GM20431 (cell line): ENCODE measurements around the gene CAMK2G.
"Not testable (repeated sequence)": the region's sequence is repeated elsewhere in the genome, so short reads cannot be mapped to it uniquely, and the experiment has no call there.

Source experiments
- in situ Hi-C: fragments of 300-500 bp; cut with MseI, MboI; formaldehyde crosslinking; loops from one replicate; pipeline ENCODE4 v1.15.0; 2020; ENCODE audit warnings: low sequenced_read_pairs; ENCODE audit not compliant: unreplicated experiment

Gene CAMK2G

GRCh38 chr10:73799899-73800559, 74.3 kb downstream of the CAMK2G start:
- in situ Hi-C loops: no loop called here

DNA sequence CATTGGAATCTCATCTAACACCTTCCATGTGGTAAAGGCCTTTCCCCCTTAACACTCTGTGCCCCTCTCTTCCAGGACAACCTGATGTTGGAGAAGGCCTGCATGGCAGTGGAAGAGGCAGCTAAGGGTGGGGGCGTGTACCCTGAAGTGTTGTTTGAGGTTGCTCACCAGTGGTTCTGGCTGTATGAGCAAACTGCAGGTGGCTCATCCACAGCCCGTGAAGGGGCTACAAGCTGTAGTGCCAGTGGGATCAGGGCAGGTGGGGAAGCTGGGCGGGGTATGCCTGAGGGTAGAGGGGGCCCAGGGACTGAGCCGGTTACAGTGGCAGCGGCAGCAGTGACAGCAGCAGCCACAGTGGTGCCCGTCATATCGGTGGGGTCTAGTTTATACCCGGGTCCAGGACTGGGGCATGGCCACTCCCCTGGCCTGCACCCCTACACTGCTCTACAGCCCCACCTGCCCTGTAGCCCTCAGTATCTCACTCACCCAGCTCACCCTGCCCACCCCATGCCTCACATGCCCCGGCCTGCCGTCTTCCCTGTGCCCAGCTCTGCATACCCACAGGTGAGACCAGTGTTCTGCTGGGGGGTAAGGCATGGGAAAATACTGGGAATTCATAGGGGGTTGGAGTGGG, 75.3 kb downstream of the CAMK2G start:
- in situ Hi-C loops: no loop called here

DNA sequence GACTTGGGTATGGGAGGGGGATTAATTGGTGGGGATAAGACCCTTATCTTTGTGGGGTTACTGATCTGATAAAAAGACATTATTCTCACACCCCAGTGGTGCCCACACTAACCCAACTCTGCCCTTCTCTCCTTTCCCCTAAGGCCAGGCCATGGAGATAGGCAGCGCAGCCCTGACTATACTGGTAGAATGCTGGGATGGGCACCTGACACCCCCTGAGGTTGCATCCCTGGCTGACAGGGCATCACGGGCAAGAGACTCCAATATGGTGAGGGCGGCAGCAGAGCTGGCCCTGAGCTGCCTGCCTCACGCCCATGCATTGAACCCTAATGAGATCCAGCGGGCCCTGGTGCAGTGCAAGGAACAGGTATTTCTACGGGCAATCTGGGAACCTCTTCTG, 76.3 kb downstream of the CAMK2G start:
- in situ Hi-C loops: no loop called here

DNA sequence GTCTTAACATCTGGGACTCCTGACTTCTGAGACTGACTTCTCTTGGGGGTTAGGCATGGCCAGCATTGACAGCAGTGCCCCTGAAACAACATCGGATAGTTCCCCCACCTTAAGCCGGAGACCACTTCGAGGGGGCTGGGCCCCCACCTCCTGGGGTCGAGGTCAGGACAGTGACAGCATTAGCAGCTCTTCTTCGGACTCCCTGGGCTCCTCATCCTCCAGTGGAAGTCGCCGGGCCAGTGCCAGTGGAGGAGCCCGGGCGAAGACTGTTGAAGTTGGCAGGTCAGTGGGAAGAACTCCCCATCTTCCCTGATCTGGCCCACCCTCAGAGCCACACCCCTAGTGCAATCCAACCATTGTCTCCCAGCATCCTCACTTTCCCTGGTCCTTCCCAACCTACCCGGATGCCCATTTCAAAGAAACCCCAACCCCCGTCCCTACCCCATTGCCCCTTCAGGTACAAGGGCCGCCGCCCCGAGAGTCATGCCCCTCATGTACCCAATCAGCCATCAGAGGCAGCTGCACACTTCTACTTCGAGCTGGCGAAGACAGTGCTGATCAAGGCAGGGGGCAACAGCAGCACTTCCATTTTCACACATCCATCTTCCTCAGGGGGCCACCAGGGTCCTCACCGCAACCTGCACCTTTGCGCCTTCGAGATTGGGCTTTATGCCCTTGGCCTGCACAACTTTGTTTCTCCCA, 76.9 kb downstream of the CAMK2G start:
- in situ Hi-C loops: no loop called here

DNA sequence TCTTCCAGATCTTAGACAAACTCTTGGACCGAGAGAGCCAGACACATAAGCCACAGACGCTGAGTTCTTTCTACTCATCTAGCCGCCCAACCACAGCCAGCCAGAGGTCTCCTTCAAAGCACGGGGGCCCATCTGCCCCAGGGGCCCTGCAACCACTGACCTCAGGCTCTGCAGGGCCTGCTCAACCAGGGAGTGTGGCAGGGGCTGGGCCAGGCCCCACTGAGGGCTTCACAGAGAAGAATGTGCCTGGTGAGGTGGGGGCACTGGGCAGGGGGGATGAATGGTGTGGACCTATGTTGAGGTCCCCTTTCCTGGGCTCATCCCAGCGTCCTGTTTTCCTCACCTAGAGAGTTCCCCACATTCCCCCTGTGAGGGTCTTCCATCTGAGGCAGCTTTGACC, 77.6 kb downstream of the CAMK2G start:
- in situ Hi-C loops: no loop called here

DNA sequence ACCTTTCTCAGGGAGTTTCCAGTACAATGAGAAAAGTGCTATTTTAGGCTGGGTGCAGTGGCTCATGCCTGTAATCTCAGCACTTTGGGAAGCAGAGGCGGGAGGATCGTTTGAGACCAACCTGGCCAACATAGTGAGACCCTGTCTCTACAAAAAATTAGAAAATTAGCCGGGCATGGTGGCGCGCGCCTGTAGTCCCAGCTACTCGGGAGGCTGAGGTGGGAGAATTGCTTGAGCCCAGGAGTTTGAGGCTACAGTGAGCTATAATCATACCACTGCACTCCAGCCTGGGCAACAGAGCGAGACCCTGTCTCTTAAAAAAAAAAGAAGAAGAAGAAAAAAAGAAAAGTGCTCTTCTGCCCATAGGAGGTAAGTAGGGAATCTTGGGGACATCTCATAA, 78.3 kb downstream of the CAMK2G start:
- in situ Hi-C loops: not testable (repeated sequence)

DNA sequence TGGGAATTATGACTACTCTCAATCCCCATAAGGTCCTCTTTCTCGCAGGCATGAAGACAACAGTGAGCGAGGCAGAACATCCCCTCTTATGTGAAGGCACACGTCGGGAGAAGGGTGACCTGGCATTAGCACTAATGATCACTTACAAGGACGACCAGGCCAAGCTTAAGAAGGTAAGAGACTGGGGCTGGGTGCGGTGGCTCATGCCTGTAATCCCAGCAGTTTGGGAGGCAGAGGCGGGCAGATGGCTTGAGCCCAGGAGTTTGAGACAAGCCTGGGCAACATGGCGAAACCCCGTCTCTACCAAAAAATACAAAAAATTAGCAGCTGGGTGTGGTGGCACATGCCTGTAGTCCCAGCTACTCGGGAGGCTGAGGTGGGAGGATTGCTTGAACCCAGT, 78.9 kb downstream of the CAMK2G start:
- in situ Hi-C loops: not testable (repeated sequence)

DNA sequence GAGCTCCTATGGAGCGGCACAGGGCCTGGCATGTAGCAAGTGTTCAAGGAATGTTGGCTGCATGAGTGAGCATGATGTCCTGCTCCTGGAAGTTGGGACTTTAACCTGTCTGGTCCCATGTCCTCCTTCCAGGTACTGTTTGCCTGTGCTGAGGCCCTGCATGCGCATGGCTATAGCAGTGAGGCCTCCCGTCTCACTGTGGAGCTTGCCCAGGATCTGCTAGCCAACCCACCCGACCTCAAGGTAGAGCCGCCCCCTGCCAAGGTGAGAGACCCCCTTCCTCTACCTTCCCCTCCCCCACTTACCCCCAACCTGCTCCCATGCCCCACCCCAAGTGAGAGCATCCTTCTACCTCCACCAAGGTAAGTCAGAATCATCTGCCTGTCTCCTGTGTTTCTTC, 80.9 kb downstream of the CAMK2G start:
- in situ Hi-C loops: no loop called here

DNA sequence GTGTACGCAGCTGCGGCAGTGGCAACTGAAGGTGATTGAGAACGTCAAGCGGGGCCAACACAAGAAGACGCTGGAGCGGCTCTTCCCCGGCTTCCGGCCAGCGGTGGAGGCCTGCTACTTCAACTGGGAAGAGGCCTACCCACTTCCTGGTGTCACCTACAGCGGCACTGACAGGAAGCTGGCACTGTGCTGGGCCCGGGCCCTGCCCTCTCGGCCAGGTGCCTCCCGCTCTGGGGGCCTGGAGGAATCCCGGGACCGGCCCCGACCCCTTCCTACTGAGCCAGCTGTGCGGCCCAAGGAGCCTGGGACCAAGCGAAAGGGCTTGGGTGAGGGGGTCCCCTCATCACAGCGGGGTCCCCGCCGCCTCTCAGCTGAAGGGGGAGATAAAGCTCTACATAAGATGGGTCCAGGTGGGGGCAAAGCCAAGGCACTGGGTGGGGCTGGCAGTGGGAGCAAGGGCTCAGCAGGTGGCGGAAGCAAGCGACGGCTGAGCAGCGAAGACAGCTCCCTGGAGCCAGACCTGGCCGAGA, 82.4 kb downstream of the CAMK2G start:
- in situ Hi-C loops: no loop called here

DNA sequence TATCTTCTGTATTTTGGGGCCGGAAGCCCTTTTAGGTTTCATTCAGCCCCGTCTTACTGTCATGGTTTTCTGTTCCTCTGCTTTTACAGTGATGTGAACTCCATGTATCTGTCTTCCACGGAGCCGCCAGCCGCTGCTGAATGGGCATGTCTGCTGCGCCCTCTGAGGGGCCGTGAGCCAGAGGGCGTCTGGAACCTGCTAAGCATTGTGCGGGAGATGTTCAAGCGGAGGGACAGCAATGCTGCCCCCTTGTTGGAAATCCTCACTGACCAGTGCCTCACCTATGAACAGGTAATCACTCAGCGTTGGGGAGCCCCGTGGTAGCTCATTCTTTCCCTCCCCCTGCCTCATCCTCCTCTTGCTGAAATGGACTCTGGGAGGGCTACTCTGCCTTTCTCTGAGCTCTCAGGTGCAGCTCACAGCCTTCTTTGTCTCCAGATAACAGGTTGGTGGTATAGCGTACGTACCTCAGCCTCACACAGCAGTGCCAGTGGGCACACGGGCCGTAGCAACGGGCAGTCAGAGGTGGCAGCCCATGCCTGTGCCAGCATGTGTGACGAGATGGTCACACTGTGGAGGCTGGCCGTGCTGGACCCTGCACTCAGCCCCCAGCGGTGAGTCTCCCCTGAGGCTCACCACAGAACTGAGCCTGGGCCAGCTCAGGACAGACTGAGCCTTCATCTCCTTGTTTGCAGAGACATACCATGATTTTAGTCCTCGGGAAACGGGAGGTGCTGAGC, 83.3 kb downstream of the CAMK2G start:
- in situ Hi-C loops: no loop called here

- in situ Hi-C loops: no loop called here
Measured at GRCh38 chr10:73789659-73790055, 84.7 kb downstream of the CAMK2G start.

GRCh38 chr10:73788864-73789658, 85.3 kb downstream of the CAMK2G start:
- in situ Hi-C loops: no loop called here

DNA sequence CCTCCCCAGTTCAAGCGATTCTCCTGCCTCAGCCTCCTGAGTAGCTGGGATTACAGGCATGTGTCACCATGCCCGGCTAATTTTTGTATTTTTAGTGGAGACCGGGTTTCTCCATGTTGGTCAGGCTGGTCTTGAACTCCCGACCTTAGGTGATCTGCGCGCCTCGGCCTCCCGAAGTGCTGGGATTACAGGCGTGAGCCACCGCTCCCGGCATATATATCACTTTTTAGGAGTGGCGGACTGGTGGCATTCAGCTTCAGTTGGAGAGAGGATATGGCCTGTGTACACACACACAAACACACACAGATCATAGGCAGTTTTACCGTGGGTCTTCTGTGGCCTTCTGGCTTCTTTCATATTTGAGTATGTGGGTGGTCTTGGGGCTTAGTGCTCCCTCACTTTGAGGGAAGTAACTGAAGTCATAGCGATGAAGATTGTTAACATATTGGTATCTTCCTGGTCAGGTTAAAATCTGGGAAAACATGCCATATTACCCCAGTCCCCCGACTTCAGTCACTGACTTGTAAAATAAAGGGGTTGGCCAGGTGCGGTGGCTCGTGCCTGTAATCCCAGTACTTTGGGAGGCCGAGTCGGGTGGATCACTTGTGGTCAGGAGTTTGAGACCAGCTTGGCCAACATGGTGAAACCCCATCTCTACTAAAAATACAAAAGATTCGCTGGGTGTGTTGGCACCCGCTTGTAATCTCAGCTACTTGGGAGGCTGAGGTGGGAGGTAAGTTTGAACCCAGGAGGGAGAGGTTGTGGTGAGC, 87.1 kb downstream of the CAMK2G start:
- in situ Hi-C loops: not testable (repeated sequence)

- in situ Hi-C loops: no loop called here
Measured at GRCh38 chr10:73786512-73786885, 87.9 kb downstream of the CAMK2G start.

GRCh38 chr10:73785721-73786511, 88.4 kb downstream of the CAMK2G start:
- in situ Hi-C loops: no loop called here

DNA sequence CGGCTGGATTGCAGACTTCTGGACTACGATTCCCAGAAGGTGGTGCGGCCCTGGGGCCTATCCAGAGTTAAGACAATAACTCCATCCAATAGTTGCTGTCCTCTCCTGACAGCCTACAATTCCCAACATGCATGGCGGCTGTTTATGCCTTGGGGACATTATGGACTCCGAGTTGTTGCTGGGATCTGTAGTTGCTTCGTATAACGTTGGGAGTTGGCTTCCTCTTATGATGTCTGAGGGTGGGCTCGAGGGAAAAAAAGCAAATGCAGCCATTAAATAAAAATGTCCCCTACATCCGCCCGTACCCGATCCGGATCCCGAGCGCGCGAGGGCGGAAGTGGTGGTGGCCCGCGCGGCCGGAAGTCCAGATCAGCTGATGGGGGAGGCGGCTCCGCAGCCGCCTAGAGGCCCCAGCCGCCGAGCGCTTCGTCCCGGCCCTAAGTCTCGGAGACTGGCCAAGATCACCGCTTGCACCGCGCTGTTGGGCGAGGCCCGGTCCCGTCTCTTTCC, 89.1 kb downstream of the CAMK2G start, which contains the start of gene ZSWIM8:
Gene ZSWIM8 (plus strand): TSS at position 396 of the 510 bp plus-strand sequence. CDS start 273 bp downstream, outside the sequence.
- in situ Hi-C loops: no loop called here

GRCh38 chr10:73782749-73783085, 91.6 kb downstream of the CAMK2G start:
- in situ Hi-C loops: no loop called here
